NCI-H1105 (cell line): ENCODE measurements around the gene PER3.

Experiments
- DNase-seq: peaks from one replicate; lab custom pipeline; 2025; lab: John Stamatoyannopoulos, UW

Gene PER3

DNA sequence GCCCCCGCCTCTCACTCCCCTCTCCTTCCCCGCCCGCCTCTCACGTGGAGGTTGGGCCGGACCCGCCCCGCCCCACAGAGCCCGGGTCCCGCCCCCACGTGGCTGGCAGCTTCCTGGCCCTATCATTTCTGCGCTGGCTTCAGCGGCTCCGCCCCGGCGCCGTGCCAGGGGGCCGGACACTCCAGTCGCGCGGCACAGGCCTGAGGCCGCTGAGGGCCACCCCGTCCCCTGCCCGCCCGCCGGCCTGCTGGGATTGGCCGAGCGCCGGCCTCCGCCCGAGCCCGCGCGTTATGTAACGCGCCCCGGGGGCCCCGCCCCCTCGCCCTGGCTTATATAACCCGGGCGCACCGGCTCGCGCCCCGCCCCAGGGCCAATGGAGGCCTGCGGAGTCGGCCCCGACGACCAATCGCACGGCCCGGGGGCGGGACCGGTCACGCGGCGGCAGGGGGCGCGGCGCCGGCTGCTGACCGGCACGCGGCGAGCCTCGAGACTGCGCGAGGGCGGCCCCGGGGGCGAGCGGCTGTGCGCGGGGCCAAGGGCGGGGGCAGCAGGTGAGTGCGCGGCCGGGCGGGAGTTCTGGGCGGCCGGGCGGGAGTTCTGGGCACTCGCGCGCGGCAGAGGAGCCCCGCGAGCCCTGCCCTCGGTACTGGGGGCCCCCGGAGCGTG lies at the start of gene PER3:
Gene PER3 (plus strand): TSS at position 466 of the 666 bp plus-strand sequence. CDS start 587 bp downstream, outside the sequence.
- peak; percentile 96 for DNase-seq

DNA sequence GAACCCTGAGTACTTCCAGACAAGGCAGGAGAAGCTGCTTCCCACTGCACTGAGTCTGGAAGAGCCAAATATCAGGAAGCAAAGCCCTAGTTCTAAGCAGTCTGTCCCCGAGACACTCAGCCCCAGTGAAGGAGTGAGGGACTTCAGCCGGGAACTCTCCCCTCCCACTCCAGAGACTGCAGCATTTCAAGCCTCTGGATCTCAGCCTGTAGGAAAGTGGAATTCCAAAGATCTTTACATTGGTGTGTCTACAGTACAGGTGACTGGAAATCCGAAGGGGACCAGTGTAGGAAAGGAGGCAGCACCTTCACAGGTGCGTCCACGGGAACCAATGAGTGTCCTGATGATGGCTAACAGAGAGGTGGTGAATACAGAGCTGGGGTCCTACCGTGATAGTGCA lies 46.0 kb upstream of the PER3 start:
- DNase-seq: no peak

DNA sequence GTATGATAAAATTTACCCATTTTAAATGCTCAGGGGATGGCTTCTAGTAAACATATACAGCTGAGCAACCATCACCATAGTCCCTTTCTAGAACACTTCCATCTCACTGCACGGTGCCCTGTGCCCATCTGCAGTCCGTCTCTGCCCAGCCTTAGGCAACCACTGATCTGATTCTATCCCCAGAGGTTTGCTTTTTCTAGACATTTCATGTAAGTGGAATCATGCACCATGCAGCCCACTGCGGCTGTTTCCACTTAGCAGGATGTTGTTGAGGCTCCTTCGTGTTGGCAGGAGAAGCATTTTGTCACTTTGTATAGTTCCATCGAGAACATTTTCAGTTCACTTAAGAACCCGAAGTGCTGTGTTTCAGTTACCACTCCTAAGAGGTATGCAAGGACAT lies 40.7 kb upstream of the PER3 start:
- no peak for DNase-seq

DNA sequence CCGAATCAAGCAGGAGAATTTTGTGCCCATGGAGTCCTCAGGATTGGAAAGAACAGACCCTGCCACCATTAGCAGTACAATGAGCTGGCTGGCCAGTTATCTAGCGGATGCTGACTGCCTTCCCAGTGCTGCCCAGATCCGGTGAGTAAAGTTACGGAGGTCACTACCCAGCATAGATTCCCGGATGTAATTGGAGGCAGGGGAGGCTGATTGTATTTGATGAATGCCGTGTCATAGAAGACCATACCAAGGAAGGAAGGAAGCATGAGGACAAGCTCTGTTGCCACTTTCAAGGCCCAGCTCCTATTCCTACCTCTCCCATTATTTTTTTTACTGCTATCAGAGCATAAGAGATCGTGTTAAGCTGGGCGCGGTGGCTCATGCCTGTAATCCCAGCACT lies 39.2 kb upstream of the PER3 start:
- DNase-seq: no peak

DNA sequence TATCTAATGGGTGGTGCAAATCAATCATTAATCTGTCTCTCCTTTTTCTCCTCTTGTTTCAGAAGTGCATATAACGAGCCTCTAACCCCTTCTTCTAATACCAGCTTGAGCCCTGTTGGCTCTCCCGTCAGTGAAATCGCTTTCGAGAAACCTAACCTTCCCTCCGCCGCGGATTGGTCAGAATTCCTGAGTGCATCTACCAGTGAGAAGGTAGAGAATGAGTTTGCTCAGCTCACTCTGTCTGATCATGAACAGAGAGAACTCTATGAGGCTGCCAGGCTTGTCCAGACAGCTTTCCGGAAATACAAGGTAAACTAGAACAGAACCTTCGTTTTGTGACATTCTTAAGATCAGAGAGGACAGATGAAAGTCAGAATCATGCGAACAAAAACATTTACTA lies 38.3 kb upstream of the PER3 start:
- no peak for DNase-seq

DNA sequence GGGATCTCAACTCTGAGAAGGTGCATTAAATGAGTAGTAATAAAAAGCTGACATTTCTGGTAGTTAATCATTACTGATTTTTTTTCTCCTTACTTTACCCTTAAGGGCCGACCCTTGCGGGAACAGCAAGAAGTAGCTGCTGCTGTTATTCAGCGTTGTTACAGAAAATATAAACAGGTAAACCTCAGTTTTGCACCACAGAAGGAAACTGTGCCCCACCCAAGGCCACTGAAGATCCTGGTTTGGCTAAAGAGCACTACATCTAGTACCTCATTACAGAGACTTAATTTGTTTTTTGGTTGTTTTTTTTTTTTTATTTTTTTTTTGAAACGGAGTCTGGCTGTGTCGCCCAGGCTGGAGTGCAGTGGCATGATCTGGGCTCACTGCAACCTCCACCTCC lies 36.5 kb upstream of the PER3 start:
- DNase-seq: no peak

DNA sequence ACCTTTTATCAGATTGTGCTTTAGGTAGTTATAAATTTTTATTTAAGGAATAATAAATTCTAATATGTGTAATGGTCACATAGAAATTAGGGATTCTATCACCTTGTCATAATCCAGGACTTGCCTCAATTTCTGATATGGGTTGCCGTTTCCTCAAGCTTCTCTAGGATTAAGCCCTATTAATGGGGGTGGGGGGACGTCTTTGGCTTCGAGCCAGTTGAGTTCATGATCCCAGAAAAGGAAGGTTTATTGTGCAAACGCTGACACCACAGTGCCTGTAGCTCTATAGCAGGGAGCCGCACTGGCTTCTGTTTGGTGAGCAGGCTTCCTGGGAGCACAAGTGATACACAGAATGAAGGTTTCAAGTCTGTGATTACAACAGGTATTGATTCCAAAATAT lies 35.0 kb upstream of the PER3 start:
- DNase-seq: no peak

DNA sequence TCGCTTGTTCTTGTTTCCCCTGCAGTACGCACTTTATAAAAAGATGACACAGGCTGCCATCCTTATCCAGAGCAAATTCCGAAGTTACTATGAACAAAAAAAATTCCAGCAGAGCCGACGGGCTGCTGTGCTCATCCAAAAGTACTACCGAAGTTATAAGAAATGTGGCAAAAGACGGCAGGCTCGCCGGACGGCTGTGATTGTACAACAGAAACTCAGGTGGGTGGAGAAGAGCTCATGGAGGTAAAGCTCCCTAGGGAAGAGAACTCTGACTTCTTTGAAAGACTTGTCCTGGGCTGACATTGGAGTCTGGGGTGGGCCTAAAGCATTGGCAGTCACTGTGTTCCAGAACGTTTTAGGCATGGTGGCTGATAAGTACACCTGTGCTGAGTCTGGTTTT lies 32.9 kb upstream of the PER3 start:
- no peak for DNase-seq

DNA sequence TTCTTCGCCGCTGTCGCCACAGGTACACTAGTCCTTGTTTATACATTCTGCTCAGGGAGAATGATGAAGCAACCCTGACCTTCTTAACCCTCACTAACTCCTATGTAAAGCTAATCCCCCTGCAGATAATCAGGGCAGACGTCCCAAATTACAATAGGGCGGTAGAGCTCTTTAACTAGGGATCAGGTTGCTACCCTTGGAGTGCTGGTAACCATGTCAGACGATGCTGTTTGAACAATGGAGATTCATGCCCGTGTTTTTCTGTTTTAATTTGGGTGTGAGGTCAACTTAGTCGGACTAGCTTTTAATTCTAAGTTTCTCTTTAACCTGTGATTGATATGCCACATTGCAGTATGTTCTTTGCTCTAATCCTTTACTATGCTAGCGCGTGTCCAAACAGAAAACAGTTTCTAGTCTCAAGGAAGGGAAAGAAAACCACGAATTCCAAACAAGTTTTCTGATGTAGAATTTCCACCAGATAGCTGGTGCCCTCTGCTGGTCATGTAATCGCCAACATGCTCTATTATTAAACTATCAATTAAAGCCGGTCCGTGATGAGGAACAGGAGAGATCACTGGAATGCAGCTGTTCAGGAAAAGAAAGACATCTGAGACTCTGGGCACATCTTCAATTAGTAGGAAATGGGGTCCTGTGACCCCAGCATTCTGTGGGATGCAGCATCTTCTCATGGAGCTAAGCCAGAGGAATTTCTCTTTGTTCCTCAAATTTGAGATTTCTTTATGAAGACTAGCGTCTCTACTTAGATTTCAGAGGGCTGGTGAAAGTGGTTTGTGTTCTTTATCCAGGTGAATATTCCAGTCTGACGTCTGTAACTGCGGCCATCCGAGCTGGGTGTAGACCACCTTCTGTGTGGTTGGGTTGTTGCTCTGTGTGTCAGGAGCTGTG lies 31.3 kb upstream of the PER3 start:
- DNase-seq: peak; percentile 52

DNA sequence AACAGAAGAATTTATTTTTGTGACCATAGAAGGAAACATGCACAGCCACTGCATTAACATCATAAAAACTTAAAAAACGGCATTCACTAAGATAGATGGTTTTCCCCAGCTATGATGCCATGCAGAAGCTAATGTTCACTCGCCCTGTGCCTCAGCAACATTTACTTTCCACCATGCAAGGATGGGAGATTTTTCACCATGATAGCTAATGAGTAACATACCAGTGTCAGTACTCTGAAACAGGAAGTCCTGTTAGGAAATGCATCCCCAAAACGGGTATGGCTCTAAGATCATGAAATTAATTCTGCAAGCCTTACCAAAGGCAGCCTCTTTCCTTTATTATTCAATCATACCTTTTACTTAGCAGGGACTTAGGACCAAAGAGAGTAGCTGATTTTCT lies 30.4 kb upstream of the PER3 start:
- no peak for DNase-seq

DNA sequence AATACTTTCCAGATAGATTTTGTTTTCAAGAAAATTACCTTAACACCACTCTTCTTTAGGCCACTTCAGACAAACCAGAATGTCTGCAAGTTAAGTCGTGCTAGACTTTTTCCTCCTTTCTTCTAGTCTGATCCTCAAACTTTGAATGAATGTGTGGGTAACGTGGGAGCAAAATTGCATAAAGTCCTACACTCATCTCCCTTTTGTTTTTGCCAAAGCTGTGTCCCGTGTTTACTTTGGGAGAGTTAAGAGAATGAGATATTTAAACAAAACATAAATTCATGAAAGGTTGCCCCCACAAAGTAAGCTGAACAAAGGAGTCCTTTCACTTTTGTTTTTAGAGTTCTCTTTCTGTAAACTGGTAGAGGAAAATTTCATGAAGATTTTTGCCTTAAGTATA lies 29.9 kb upstream of the PER3 start:
- DNase-seq: no peak

DNA sequence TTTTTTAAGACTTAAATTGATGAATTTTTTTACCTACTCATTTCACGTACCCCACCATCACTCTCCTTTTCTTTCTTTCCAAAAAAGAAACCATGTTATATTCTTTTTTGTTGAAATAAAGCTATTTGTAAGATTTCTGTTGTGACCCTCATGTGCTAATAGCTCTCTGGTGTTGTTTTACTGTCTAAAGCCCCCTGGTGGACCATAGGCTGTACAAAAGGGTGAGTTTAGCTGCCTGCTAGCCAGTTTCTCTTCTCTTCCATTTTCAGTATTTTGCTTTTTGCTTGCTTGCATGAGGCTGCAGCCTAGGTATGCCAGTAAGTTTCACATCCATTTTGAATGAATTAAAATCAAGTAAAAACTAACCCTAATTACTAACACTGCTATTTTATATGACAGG lies 28.6 kb upstream of the PER3 start:
- no peak for DNase-seq

DNA sequence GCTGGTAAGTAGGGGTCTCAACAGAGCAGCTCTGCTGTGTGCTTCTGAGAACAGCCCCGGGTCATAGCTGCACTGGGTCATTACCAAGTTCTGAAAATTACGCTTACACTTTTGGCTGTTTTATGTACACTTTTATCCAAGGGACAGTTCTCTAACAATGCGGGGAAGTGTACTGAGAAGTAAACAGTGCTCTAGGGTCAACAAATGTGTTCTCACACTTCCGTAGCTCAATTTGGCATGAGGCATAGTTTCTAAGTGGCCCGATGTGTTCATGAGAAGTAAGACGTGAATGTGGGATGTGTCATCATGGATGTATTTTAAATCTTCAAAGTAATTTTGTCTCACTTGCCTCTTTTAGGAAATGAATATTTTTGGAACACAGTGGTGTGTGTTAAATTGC lies 23.8 kb upstream of the PER3 start:
- DNase-seq: no peak

DNA sequence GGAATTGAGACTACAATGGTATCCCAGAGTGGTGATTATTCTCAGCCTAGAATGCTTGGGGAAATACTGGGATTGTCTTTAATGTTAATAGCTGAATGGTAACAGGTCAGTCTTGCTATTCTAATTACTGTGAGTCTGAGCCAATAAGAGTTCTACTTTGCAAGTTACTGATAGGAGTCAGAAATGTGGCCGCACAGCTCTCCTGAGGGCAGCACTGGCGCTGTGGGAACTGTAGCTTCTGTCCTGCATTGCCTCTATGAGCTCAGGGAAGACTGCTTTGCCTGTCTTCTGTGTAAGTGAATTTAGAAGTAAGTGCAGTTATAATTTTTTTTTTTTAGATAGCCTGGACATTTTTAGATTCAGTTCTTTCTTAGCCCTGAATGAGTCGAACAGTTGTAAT lies 23.0 kb upstream of the PER3 start:
- no peak for DNase-seq

DNA sequence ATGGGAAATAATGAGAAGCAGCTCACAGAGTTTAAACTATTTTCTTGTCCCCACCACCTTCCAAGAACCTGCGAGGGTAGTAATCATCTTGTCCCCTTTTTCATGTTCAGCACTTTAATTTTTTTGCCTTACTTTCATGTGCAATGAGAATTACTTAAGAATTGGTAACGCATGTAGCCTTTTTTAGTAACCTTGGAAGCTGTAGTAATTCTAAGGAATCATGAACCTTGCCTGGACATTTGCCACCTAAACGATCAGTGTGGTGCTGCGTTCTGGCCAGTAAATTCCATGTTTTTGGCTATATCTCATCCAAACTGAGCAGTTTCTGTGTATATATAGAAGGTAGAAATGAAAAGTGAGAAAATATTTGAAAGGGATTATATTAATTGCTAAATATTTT lies 16.9 kb upstream of the PER3 start:
- no peak for DNase-seq

DNA sequence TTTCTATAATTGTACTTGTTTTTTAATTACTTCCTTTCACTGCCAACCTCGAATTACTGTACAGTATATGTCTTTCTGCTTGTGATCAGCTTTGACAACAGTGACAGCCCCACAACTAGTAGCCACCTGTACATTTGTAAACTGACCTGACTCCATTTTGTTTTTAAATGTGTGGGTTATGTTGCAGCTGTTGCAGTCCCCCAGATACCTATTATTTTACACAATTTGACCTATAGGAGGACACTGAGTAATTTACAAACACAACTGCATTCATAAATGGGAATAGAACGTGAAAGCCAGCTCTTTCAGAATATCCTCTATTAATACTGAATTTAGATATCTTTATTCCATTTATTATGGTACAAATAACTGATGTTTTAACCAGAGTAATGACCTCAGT lies 15.5 kb upstream of the PER3 start:
- DNase-seq: no peak

DNA sequence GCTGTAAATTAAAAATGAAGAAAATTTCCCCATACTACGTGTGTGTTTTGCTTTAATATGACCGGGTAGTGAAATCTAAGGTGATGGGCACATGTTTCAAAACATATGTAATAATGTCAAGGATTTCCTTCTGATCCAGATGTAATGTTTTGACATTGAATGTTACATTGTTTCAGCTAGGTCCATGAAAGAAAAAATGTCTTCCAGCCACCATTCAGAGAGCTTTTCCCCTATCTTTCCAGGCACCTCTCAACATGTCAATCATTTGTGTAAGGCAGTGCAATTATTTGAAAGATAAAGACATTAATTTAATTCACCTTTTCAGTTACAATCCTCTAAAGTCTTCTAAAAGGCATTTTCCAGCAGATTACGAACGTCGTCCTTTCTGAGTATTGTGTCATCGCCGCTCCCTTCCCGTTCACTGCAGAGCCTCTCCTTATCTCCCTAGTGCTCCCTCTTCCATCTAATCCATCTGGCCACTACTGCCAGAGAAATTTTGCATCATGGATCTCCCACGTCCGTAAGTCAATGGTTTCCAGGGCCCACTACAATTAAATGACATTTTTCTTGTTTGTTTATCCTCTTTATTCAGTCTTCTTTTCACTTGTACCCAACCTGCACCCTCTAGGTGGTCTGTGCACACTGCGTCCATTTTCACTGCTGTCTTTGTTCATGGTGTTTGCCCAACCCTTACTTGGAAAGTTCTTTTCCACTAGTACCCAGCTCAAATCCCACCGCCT lies 14.2 kb upstream of the PER3 start:
- DNase-seq: no peak

DNA sequence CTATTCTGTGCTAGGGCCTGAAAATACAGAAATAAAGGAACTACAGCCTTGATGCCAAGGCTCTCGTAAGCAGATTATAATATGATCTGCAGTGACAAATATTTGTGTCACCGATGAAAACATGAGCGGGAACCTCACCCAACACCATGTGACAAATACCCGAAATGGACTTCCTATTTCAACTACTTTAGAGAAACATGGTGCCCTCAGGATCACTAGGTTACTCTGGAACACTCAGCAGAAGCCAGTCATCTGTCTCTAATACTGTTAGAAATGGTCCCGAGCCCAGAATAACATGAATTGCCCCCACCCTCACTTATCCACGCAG lies 13.5 kb upstream of the PER3 start:
- DNase-seq: no peak

DNA sequence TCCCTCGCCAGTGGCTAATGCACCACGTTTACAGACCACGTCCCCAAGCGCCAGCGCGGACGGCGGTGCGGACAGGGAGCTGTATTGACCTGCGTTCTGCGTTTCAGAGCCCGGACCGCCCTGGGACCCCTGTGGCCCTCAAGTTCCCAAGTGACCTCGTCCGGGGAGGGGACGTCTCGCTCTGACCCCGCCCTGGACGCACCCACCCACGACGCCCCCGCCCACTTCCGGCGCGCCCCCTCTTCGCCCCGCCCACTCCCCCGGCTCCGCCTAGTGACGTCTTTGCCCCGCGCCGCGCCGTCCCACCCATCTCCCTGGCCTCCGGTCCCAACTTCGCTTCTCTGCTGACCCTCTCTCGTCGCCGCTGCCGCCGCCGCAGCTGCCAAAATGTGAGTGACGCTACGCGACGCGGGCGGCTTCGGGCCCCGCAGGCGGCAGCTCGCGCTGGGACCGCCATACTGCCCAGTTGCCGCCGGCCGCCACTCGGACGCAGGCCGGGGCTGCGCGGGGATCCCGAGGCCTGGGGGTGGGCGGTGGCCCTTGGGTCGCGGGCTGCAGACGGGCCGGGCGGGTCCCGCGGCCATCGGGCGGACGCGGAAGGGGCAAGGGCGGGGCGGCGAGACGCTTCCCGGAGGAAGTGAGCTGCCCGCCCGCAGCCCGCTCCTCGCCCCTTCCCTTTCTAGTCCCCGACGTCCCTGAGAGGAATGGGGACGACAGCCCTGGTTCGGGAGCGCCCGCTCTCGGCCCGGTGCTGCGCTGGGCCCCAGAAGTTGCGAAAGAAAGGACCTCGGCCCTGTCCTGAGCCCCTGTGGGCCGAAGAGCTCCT lies 12.9 kb upstream of the PER3 start, which contains the start of gene VAMP3:
Gene VAMP3 (plus strand): TSS at position 300 of the 826 bp plus-strand sequence. CDS start 88 bp downstream, at position 388.
- peak; percentile 71 for DNase-seq

DNA sequence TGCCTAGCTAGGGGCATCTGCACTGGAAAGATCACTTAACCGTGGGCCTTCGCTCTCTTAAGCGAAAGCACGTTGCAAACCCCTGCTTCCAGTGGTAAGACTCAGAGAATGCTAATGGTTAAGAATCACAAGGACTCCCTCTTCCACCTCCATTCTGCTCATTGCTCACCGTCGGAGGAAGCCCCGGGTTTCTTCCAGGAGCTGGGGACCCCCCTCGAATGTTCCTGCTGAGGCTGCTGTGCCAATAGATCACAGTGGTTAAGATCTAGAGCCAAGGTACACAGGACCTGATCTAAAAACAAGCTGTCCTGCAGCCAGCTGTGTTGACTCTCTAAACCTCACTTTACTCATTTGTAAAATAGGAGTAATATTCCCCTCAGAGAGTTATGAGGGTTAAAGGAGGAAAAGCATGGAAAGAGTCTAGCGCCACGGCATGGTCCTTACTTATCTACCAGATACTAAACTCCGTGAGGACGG lies 12.2 kb upstream of the PER3 start:
- no peak for DNase-seq

DNA sequence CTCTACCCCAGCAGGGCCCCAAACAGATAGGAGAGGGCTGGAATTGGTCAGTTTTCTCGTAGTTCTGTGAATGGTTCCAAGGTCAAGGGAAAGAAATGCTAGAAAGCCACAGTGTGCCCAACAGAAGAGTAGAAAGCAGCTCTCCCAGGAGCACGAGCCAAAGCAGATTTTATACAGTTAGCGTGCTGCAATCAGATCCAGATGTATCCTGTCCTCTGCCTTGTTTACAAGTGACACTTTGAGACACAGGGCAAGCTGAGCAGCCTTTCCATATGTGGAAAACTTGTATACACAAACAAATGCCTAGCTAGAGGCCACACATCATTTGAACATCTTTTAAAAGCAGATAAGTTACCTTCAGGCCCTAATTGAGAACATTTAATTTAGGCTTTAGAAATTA lies 6.5 kb upstream of the PER3 start:
- no peak for DNase-seq

DNA sequence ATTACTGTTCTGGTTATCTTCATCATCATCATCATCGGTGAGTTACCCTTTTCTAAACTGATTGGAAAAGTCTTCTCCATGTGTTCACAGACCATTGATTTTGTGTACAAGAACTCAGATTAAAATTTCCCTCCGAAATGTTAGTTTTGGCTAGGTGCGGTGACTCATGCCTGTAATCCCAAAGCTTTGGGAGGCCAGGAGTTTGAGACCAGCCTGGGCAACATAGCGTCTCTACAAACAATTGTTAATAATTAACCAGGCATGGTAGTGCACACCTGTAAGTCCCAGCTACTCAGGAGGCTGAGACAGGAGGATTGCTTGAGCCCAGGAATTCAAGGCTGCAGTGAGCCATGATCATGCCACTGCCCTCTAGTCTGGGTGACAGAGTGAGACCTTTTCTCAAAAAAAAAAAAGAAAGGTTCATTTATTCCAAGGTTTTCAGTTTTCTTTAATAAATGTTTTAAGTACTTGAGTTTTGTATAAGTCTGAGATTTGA lies 5.9 kb upstream of the PER3 start:
- no peak for DNase-seq
